ENCODE results near the gene UBR4. TPM values are rescaled to one million over a fixed set of nuclear protein-coding genes. Genes with fewer than 3 reads are reported as not detected.

The UBR4 gene
- polyA plus RNA-seq, 1 donor (not counting 4 experiments of a cell fraction or from before 2014, with no cell fraction given), result 39.0 TPM

DNA sequence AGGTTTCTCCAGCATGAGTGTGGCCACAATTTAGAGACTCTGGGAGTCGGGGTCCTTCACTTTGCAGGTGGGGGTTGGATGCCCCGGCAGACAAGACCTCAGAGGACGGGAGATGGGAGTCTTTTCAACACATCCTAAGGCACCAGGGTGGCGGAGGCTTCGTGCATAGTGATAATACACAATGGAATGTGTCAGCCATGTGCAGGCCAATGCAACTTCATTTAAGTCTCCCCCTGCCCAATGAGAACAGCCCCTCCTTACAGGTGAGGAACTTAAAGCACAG, 177.7 kb downstream of the UBR4 start:
- Histone ChIP-seq H3K9me1 (ENCODE audit: control insufficient read depth, extremely low read depth, insufficient read depth, low read length) (peaks cover 4% of the 10 kb centered on the region), H3K4me3 (ENCODE audit: control insufficient read depth in 2 of 3, extremely low read depth in 1 of 3, insufficient read depth in 2 of 3, low read depth in 1 of 3, low read length in 3 of 3) (no peak overlapping the region), H3K9me3 (ENCODE audit: control insufficient read depth, low read depth, low read length) (no peaks in the 10 kb centered on the region), H3K27me3 (ENCODE audit: control insufficient read depth, extremely low read depth, insufficient read depth, low read length) (no peaks in the 10 kb centered on the region), H3K36me3 (ENCODE audit: control insufficient read depth in 2 of 2, extremely low read depth in 1 of 2, insufficient read depth in 2 of 2, low read length in 2 of 2) (no peaks in the 10 kb centered on the region), H3K4me2 (ENCODE audit: control insufficient read depth, extremely low read depth, insufficient read depth, low read depth, low read length) (no peak overlapping the region), H4K20me1 (ENCODE audit: control insufficient read depth, extremely low read depth, insufficient read depth, low read length) (no peaks in the 10 kb centered on the region), H3K4me1 (ENCODE audit: control insufficient read depth, extremely low read depth, insufficient read depth, low read length) (peaks cover 60% of the 10 kb centered on the region), H3K27ac (ENCODE audit: control insufficient read depth, insufficient read depth, low read length) (no peak overlapping the region), H2AFZ (ENCODE audit: control insufficient read depth, low read length) (no peak overlapping the region), H3K9ac (ENCODE audit: control insufficient read depth, extremely low read depth, insufficient read depth, low read length) (no peak overlapping the region), H3K79me2 (ENCODE audit: control insufficient read depth, insufficient read depth, low read length) (no peaks in the 10 kb centered on the region)
- no peak for DNase-seq (ENCODE audit: low read depth, low spot score)
- dilution Hi-C loops (cut with MboI; ENCODE audit: extremely low pct_ligation_motif_present, low sequenced_read_pairs), result no loop called here
- FAIRE-seq, result no peak
- TF ChIP-seq, protein P1, sequence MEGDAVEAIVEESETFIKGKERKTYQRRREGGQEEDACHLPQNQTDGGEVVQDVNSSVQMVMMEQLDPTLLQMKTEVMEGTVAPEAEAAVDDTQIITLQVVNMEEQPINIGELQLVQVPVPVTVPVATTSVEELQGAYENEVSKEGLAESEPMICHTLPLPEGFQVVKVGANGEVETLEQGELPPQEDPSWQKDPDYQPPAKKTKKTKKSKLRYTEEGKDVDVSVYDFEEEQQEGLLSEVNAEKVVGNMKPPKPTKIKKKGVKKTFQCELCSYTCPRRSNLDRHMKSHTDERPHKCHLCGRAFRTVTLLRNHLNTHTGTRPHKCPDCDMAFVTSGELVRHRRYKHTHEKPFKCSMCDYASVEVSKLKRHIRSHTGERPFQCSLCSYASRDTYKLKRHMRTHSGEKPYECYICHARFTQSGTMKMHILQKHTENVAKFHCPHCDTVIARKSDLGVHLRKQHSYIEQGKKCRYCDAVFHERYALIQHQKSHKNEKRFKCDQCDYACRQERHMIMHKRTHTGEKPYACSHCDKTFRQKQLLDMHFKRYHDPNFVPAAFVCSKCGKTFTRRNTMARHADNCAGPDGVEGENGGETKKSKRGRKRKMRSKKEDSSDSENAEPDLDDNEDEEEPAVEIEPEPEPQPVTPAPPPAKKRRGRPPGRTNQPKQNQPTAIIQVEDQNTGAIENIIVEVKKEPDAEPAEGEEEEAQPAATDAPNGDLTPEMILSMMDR (optimal IDR thresholded peaks at IDR 0.05 in 1 of 3, IDR thresholded peaks at IDR 0.05 in 1 of 3, conservative IDR thresholded peaks at IDR 0.05 in 1 of 3; ENCODE audit: extremely low read depth in 1 of 3, insufficient read depth in 2 of 3, low read length in 3 of 3), result no peak
- no peak for TF ChIP-seq EZH2 (IDR thresholded peaks at IDR 0.05; ENCODE audit: low read length)

DNA sequence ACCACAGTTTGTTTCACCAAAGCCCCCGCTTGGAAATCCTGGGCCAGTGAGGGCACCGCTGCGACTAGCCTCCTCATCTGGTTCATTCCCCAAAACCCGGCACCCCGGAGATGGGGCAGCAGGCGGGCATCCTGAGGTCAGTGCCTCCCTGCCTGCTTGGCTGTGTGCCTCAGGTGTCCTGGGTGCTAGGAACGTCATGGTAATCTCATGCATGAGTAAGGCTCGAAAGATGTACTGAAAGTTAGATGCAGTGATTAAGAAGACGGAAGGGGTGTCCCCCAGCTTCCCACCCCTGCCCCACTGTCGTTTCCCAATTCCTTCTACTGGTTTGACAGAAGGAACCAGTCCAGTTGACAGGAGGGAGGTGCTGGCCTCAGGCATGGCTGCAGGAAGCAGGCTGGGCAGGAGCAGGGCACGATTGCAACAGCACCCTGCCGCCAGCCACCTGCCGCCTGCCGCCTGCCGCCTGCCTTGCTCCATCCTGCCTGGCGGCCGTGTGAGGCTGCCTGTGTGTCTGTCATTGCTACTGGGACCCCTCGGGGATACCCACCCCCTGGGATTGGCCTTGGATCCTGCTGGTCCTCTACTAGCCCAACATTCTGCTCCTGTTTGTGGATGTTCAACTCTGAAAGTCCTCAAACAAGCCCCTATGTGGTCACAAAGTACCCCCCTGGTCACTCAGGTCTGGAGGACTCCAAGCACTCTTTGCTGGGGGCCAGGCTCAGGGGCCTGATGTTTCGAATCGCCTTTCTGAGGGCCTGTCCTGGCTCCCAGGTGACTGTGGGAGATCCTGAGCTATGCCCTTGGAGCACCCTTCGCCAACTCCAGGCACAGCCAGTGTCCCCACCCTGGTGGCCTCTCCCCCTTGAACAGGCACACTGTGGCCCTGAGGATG, 180.6 kb downstream of the UBR4 start:
- dilution Hi-C loops (cut with MboI; ENCODE audit: extremely low pct_ligation_motif_present, low sequenced_read_pairs), result no loop called here
- Histone ChIP-seq H3K79me2 (ENCODE audit: control insufficient read depth, insufficient read depth, low read length) (no peaks in the 10 kb centered on the region), H3K27ac (ENCODE audit: control insufficient read depth, insufficient read depth, low read length) (peak overlapping the region; percentile 29)

More for the DNA sequence above, 180.6 kb downstream of the UBR4 start:
- TF ChIP-seq, protein P1 (optimal IDR thresholded peaks at IDR 0.05 in 1 of 3, IDR thresholded peaks at IDR 0.05 in 1 of 3, conservative IDR thresholded peaks at IDR 0.05 in 1 of 3; ENCODE audit: extremely low read depth in 1 of 3, insufficient read depth in 2 of 3, low read length in 3 of 3), result peak in 1 of 3 experiments; percentile 24
- TF ChIP-seq EZH2 (IDR thresholded peaks at IDR 0.05; ENCODE audit: low read length), result no peak
- no peaks in the 10 kb centered on the region for H3K36me3 ChIP-seq (ENCODE audit: control insufficient read depth in 2 of 2, extremely low read depth in 1 of 2, insufficient read depth in 2 of 2, low read length in 2 of 2)
- H3K4me3 ChIP-seq (ENCODE audit: control insufficient read depth in 2 of 3, extremely low read depth in 1 of 3, insufficient read depth in 2 of 3, low read depth in 1 of 3, low read length in 3 of 3), result no peak overlapping the region
- no peaks in the 10 kb centered on the region for H3K27me3 ChIP-seq (ENCODE audit: control insufficient read depth, extremely low read depth, insufficient read depth, low read length)
- H3K9me3 ChIP-seq (ENCODE audit: control insufficient read depth, low read depth, low read length), result no peaks in the 10 kb centered on the region
- peaks cover 44% of the 10 kb centered on the region for H3K4me1 ChIP-seq (ENCODE audit: control insufficient read depth, extremely low read depth, insufficient read depth, low read length)
- H3K4me2 ChIP-seq (ENCODE audit: control insufficient read depth, extremely low read depth, insufficient read depth, low read depth, low read length), result peak overlapping the region; percentile 39
- H2AFZ ChIP-seq (ENCODE audit: control insufficient read depth, low read length), result no peak overlapping the region
- no peaks in the 10 kb centered on the region for H4K20me1 ChIP-seq (ENCODE audit: control insufficient read depth, extremely low read depth, insufficient read depth, low read length)
- peak overlapping the region; percentile 6 for H3K9ac ChIP-seq (ENCODE audit: control insufficient read depth, extremely low read depth, insufficient read depth, low read length)
- peak; percentile 86 for DNase-seq (ENCODE audit: low read depth, low spot score)
- peak; percentile 95 for FAIRE-seq
- H3K9me1 ChIP-seq (ENCODE audit: control insufficient read depth, extremely low read depth, insufficient read depth, low read length), result peaks cover 4% of the 10 kb centered on the region

All from keratinocyte (primary cell).